SK-N-SH (cell line): ENCODE results near the gene WDR41. TPM values are rescaled to one million over a fixed set of nuclear protein-coding genes. Genes with fewer than 3 reads are reported as not detected.

Source experiments
- CTCF ChIA-PET: fragments of 300-600, 350-600 bp; formaldehyde crosslinking; extraction: SDS; loops from one replicate; lab custom pipeline; 2021; lab: Yijun Ruan, JAX
- POLR2A ChIA-PET: fragments of 350-600 bp; sonication (Branson Sonifier 250); formaldehyde crosslinking; extraction: SDS; loops from one replicate; lab custom pipeline; 2020; ENCODE audit warnings: antibody characterized with exemption, inconsistent platforms; lab: Yijun Ruan, JAX
- DNase-seq: peaks from one replicate; pipeline ENCODE4 v3.0.0; 2012
- H2AFZ ChIP-seq: fragments of 200-600 bp; sonication (generic); 2 replicates; pipeline ENCODE4 v1.8.1; 2016; ENCODE audit warnings: antibody characterized with exemption, mild to moderate bottlenecking, low read depth
- H3F3A ChIP-seq: fragments of 200-600 bp; sonication (generic); replicated peaks from 2 replicates; pipeline ENCODE3; 2016; ENCODE audit warnings: antibody characterized with exemption, mild to moderate bottlenecking; ENCODE audit not compliant: insufficient read depth
- H3K27ac ChIP-seq, 2 experiments: fragments of 200-500 bp in 1 of 2; fragments of 200-600 bp in 1 of 2; sonication (Bioruptor generic) in 1 of 2; sonication (generic), shearing (Covaris generic) in 1 of 2; 2 replicates each; pipeline versions ENCODE4 v1.5.1 to v1.6.1; 2014 to 2016; ENCODE audit warnings: low read depth in 2 of 2, inconsistent platforms in 1 of 2, low read length in 1 of 2, mild to moderate bottlenecking in 1 of 2, mixed read lengths in 1 of 2
- H3K27me3 ChIP-seq: fragments of 200-600 bp; sonication (generic), shearing (Covaris generic); 2 replicates; pipeline ENCODE4 v1.6.1; 2016; ENCODE audit warnings: mixed run types; ENCODE audit not compliant: insufficient read depth
- H3K36me3 ChIP-seq, 2 experiments: fragments of 200-500 bp in 1 of 2; fragments of 200-600 bp in 1 of 2; sonication (Bioruptor generic) in 1 of 2; sonication (generic) in 1 of 2; replicated peaks in 1 of 2; 2 replicates each; pipeline versions ENCODE3 to v1.5.1; 2014 to 2016; ENCODE audit warnings: low read length in 1 of 2, mild to moderate bottlenecking in 1 of 2; ENCODE audit not compliant: insufficient read depth in 2 of 2, control insufficient read depth in 1 of 2
- H3K4me1 ChIP-seq, 2 experiments: fragments of 200-500 bp in 1 of 2; fragments of 200-600 bp in 1 of 2; sonication (Bioruptor generic) in 1 of 2; sonication (generic), shearing (Covaris generic) in 1 of 2; 2 replicates each; pipeline versions ENCODE4 v1.5.1 to v1.6.1; 2014 to 2016; ENCODE audit warnings: low read depth in 1 of 2, low read length in 1 of 2, mixed run types in 1 of 2; ENCODE audit not compliant: insufficient read depth in 2 of 2, control insufficient read depth in 1 of 2
- H3K4me2 ChIP-seq: fragments of 200-600 bp; sonication (generic), shearing (Covaris generic); 2 replicates; pipeline ENCODE4 v1.6.1; 2017; ENCODE audit warnings: mixed run types
- H3K4me3 ChIP-seq, 2 experiments: fragments of 200-500 bp in 1 of 2; fragments of 200-600 bp in 1 of 2; sonication (Bioruptor generic) in 1 of 2; sonication (generic), shearing (Covaris generic) in 1 of 2; 2 replicates each; pipeline versions ENCODE4 v1.5.1 to v1.8.1; 2014 to 2016; ENCODE audit warnings: low read depth in 2 of 2, inconsistent platforms in 1 of 2, low read length in 1 of 2, mild to moderate bottlenecking in 1 of 2, mixed read lengths in 1 of 2, moderate library complexity in 1 of 2
- H3K79me2 ChIP-seq: fragments of 200-600 bp; sonication (generic); 2 replicates; pipeline ENCODE4 v1.8.1; 2017; ENCODE audit warnings: mild to moderate bottlenecking; ENCODE audit not compliant: insufficient read depth
- H3K9ac ChIP-seq: fragments of 200-600 bp; sonication (generic); 2 replicates; pipeline ENCODE4 v1.6.1; 2017; ENCODE audit warnings: mixed run types
- H3K9me2 ChIP-seq: fragments of 200-600 bp; sonication (generic); 2 replicates; pipeline ENCODE4 v1.6.1; 2017; ENCODE audit warnings: mixed run types
- H3K9me3 ChIP-seq: fragments of 200-600 bp; sonication (generic); 2 replicates; pipeline ENCODE4 v1.6.1; 2017; ENCODE audit warnings: mixed run types, mild to moderate bottlenecking, moderate library complexity
- H4K20me1 ChIP-seq: fragments of 200-600 bp; sonication (generic); 2 replicates; pipeline ENCODE4 v1.6.1; 2017; ENCODE audit warnings: mild to moderate bottlenecking, mixed run types; ENCODE audit not compliant: insufficient read depth
- CTCF ChIP-seq: fragments of 200-600 bp; sonication (generic); IDR thresholded peaks from 2 replicates; pipeline ENCODE4 v1.6.1; 2017; ENCODE audit warnings: antibody characterized with exemption, mild to moderate bottlenecking, moderate library complexity
- EZH2phosphoT487 ChIP-seq: fragments of 200-600 bp; sonication (generic); IDR thresholded peaks from 2 replicates; pipeline ENCODE4 v1.6.1; 2017; ENCODE audit warnings: low read depth, mixed run types, mild to moderate bottlenecking, antibody characterized with exemption, moderate library complexity, borderline replicate concordance
- FOSL2 ChIP-seq: IDR thresholded peaks from 2 replicates; pipeline ENCODE4 v1.4.0; 2012; ENCODE audit warnings: low read depth, mild to moderate bottlenecking, moderate library complexity, borderline replicate concordance
- FOXJ3 ChIP-seq: sonication (generic); formaldehyde crosslinking; IDR thresholded peaks from 2 replicates; pipeline ENCODE4 v1.5.1; 2020; ENCODE audit warnings: mild to moderate bottlenecking, missing genetic modification reagents
- GABPA ChIP-seq: IDR thresholded peaks from 2 replicates; pipeline ENCODE4 v1.4.0; 2012; ENCODE audit warnings: low read depth, mild to moderate bottlenecking
- GATA2 ChIP-seq: sonication (generic); formaldehyde crosslinking; IDR thresholded peaks from 2 replicates; pipeline ENCODE4 v1.5.0; 2020; ENCODE audit warnings: mild to moderate bottlenecking, missing genetic modification reagents
- JUND ChIP-seq: IDR thresholded peaks from 2 replicates; pipeline ENCODE4 v1.4.0; 2012
- MAX ChIP-seq: IDR thresholded peaks from 2 replicates; pipeline ENCODE4 v1.4.0; 2012; ENCODE audit warnings: low read depth
- MEF2A ChIP-seq: IDR thresholded peaks from 2 replicates; pipeline ENCODE4 v1.4.0; 2012; ENCODE audit warnings: low read depth, borderline replicate concordance
- NFIC ChIP-seq: IDR thresholded peaks from 2 replicates; pipeline ENCODE4 v1.4.0; 2012; ENCODE audit warnings: borderline replicate concordance
- NRF1 ChIP-seq: IDR thresholded peaks from 2 replicates; pipeline ENCODE4 v1.6.1; 2012; ENCODE audit warnings: low read depth, mild to moderate bottlenecking, low read length
- RCOR1 ChIP-seq: fragments of 150-350 bp; IDR thresholded peaks from 2 replicates; pipeline ENCODE4 v1.6.1; 2017; ENCODE audit warnings: antibody characterized with exemption, low read length
- REST ChIP-seq: IDR thresholded peaks from 2 replicates; pipeline ENCODE4 v1.6.1; 2012; ENCODE audit warnings: mild to moderate bottlenecking, low read depth, low read length, moderate library complexity
- TAF1 ChIP-seq: IDR thresholded peaks from 2 replicates; pipeline ENCODE4 v1.6.1; 2012; ENCODE audit warnings: low read depth, mild to moderate bottlenecking, low read length, moderate library complexity, borderline replicate concordance
- YY1 ChIP-seq: IDR thresholded peaks from 2 replicates; pipeline ENCODE4 v1.4.0; 2012; ENCODE audit warnings: low read depth, mild to moderate bottlenecking
- ZBTB33 ChIP-seq: IDR thresholded peaks from 2 replicates; pipeline ENCODE4 v1.4.0; 2012; ENCODE audit warnings: low read depth, borderline replicate concordance
- WGBS: methylation state at CpG from one replicate; pipeline ENCODE4 v1.1.6; 2017; ENCODE audit warnings: low lambda C conversion rate; 5-methylcytosine and 5-hydroxymethylcytosine counted together
- polyA plus RNA-seq, 3 experiments: library from polyadenylated mRNA; depleted of rRNA; stranded (reverse); fragments of >200 nt; gene quantifications; 2 replicates each; pipeline ENCODE4 v1.2.3, GENCODE V29; 2012

The WDR41 gene
- polyA plus RNA-seq, 1 of the 3 experiments (the other 2 are of a cell fraction): 17.2 TPM

- WGBS: 87% methylated on average over 2 of the region's 2 CpGs
- Histone ChIP-seq H3K27ac (no peak overlapping the region), H3K4me1 (no peaks in the 10 kb centered on the region), H4K20me1 (no peaks in the 10 kb centered on the region), H3K79me2 (no peaks in the 10 kb centered on the region), H2AFZ (no peak overlapping the region), H3K9me3 (no peaks in the 10 kb centered on the region), H3K4me3 (no peak overlapping the region), H3K27me3 (no peaks in the 10 kb centered on the region), H3F3A (no peaks in the 10 kb centered on the region), H3K36me3 (peaks cover 33 to 45% of the 10 kb centered on the region in 2 experiments), H3K9ac (no peak overlapping the region), H3K4me2 (no peak overlapping the region), H3K9me2 (peaks cover 1% of the 10 kb centered on the region; the same call in 1 of the 2 replicates)
- ChIA-PET POLR2A (no interaction called here), CTCF (interaction anchor here (1.3 kb wide), 1 partner anchor 13 kb away, joined by 6 read pairs; no protein-coding TSS in a partner anchor)
- DNase-seq: no peak
- TF ChIP-seq FOXJ3 (CRISPR knock-in tag): no peak
- no peak for TF ChIP-seq NRF1
- TF ChIP-seq RCOR1: no peak
- TF ChIP-seq JUND: no peak
- no peak for TF ChIP-seq TAF1
- TF ChIP-seq EZH2phosphoT487: no peak
- no peak for TF ChIP-seq FOSL2
- TF ChIP-seq CTCF: no peak
- TF ChIP-seq MAX: no peak
- no peak for TF ChIP-seq GATA2 (CRISPR knock-in tag)
- no peak for TF ChIP-seq GABPA
Observed at GRCh38 chr5:77449981-77450380, 42.1 kb downstream of the WDR41 start.

- H3K9ac ChIP-seq: no peak overlapping the region
- no peaks in the 10 kb centered on the region for H3F3A ChIP-seq
- no peaks in the 10 kb centered on the region for H3K9me3 ChIP-seq
- H3K36me3 ChIP-seq: peaks cover 30 to 40% of the 10 kb centered on the region in 2 experiments
- H3K79me2 ChIP-seq: no peaks in the 10 kb centered on the region
- no peak overlapping the region for H2AFZ ChIP-seq
- CTCF ChIA-PET: interaction anchor here (0.6 to 1.3 kb wide), 2 partner anchors 12 to 38 kb away, joined by 3 to 6 read pairs; no protein-coding TSS in a partner anchor
- H3K4me3 ChIP-seq: no peak overlapping the region
- H3K4me2 ChIP-seq: no peak overlapping the region
- POLR2A ChIA-PET: no interaction called here
- no peaks in the 10 kb centered on the region for H3K9me2 ChIP-seq
- no peak for DNase-seq
- H3K27ac ChIP-seq: no peak overlapping the region
- 94% methylated on average over 1 of the region's 1 CpG for WGBS
- no peaks in the 10 kb centered on the region; a peak in 1 of 4 replicates for H3K4me1 ChIP-seq
- H4K20me1 ChIP-seq: no peaks in the 10 kb centered on the region
- TF ChIP-seq REST (no peak), GATA2 (CRISPR knock-in tag) (no peak), NRF1 (no peak), EZH2phosphoT487 (no peak), RCOR1 (no peak), NFIC (no peak), FOSL2 (no peak), YY1 (no peak), ZBTB33 (no peak), MEF2A (no peak)
- H3K27me3 ChIP-seq: no peaks in the 10 kb centered on the region
Observed at GRCh38 chr5:77449277-77449676, 42.8 kb downstream of the WDR41 start.
